Measurements from ENCODE around the gene PYGB. TPM values are rescaled to one million over a fixed set of nuclear protein-coding genes. Genes with fewer than 3 reads are reported as not detected.

Gene PYGB
- polyA plus RNA-seq (ENCODE audit: insufficient read length in 4 of 4): 10 to 100 TPM; 29.9 to 50.3 (median 41.2) TPM

- peak; percentile 45 to 69 (median 62) for DNase-seq (ENCODE audit: low read depth in 4 of 4, low spot score in 3 of 4)
Observed at GRCh38 chr20:25247956-25248785, at the start of gene PYGB. TSS of gene PYGB (plus strand) at chr20:25248085. CDS start at chr20:25248179, 94 bp downstream.

- no peak for DNase-seq (ENCODE audit: low read depth in 4 of 4, low spot score in 3 of 4)
Observed at GRCh38 chr20:25198663-25199383, 49.1 kb upstream of the PYGB start.

GRCh38 chr20:25199473-25200260, 48.2 kb upstream of the PYGB start:
- DNase-seq (ENCODE audit: low read depth in 4 of 4, low spot score in 3 of 4): no peak

- DNase-seq (ENCODE audit: low read depth in 4 of 4, low spot score in 3 of 4): no peak
Observed at GRCh38 chr20:25203089-25203488, 44.8 kb upstream of the PYGB start.

- no peak for DNase-seq (ENCODE audit: low read depth in 4 of 4, low spot score in 3 of 4)
Observed at GRCh38 chr20:25203871-25204320, 44.0 kb upstream of the PYGB start.

DNA sequence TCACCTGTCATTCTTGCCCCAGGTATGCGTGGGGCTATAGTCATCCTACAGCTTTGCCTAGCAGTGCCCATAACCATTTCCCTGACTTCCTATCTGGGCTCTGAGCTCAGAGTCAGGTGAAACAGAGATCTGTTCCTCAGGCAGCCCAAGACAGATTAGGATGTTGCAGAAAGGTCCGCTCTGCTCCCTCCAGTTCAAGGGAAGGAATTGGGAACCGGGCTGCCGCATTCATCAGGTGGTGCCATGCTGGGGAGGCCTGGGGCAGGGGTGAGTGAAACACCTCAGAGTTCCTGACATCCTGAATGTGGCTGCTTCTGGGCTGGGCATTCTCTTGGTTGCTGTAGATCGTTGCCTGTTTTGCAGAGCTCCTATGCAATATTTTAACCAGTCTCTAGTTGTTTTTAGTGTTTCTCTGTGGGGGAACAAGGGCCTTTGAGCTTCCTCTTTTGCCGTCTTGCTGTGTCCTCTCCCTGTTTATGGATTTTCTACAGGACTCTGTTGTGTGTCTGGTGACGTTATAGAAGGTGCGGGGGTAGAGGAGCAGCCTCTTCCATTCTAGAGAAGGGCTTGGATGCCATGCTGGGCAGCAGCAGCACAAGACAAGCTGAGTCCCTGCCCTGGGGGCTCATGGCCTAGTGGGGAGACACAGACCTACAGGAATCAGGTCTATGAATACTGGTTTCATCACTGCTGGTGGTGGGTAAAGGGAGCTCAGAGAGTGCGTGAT, 43.2 kb upstream of the PYGB start:
- no peak for DNase-seq (ENCODE audit: low read depth in 4 of 4, low spot score in 3 of 4)

- no peak for DNase-seq (ENCODE audit: low read depth in 4 of 4, low spot score in 3 of 4)
Observed at GRCh38 chr20:25205277-25206062, 42.4 kb upstream of the PYGB start.

GRCh38 chr20:25206063-25206403, 41.9 kb upstream of the PYGB start:
- no peak for DNase-seq (ENCODE audit: low read depth in 4 of 4, low spot score in 3 of 4)

DNA sequence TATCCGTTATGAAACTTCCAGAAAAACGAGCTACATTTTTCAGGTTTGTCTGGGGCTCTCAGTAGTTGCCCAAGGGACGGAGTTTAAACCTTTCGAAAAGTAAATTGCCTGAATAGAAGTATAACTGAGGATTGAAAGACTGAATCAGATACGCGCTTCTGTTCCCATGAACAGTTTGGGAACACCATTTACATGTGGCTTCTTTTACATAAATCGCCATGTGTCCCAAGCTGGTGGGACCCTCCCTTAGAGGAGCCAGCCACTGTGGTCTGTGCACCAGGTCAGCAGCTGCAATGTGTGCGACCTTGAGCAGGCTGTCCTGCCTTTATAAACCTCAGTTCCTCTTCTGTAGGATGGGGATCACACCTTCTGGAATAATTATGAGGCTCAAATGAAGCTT, 41.3 kb upstream of the PYGB start:
- DNase-seq (ENCODE audit: low read depth in 4 of 4, low spot score in 3 of 4): no peak

GRCh38 chr20:25207149-25207959, 40.5 kb upstream of the PYGB start:
- no peak for DNase-seq (ENCODE audit: low read depth in 4 of 4, low spot score in 3 of 4)

DNA sequence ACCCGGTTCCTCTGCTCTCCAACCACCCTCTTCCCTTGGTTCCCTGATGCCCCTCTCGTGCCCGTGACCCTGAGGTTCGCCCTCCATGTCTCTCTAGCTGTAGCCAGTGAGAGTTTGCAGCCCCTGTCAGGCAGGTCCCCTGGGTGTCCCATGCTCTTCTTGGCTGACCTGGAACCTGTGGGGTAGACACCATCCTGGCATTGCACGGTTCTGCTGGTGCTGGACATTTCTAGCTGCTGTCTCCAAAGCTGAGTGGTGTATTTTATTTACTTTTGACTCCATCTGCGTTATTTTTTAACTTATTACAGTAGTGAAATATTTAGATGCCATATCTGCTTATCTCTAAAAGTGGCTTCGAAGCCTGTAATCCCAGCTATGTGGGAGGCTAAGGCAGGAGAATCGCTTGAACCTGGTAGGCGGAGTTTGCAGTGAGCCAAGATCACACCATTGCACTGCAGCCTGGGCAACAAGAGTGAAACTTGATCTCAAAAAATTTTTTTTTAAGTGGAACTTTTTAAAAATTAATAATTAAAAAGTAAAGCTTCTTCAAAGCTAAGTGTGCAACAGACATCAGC, 39.8 kb upstream of the PYGB start:
- no peak for DNase-seq (ENCODE audit: low read depth in 4 of 4, low spot score in 3 of 4)

GRCh38 chr20:25209400-25209799, 38.5 kb upstream of the PYGB start:
- no peak for DNase-seq (ENCODE audit: low read depth in 4 of 4, low spot score in 3 of 4)

DNA sequence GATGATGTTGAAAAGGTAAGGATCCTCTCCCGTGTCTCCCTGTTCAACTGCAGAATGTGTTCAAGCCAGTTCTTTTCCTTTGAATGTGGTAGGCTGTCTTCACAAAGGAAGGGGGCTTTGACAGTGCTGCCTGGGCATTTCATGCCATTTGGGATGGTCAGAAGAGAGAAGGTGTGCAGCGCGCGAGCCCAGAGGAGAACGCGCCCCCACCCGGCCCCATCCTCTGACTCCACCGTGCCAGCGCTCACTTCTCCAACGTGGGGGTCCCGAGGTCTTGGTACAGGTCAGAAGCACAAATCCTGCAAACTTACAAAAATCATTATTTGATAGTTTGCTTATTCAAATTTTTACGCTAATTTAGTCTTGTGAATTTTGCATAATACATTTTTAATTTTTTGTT, 38.0 kb upstream of the PYGB start:
- DNase-seq (ENCODE audit: low read depth in 4 of 4, low spot score in 3 of 4): no peak

DNA sequence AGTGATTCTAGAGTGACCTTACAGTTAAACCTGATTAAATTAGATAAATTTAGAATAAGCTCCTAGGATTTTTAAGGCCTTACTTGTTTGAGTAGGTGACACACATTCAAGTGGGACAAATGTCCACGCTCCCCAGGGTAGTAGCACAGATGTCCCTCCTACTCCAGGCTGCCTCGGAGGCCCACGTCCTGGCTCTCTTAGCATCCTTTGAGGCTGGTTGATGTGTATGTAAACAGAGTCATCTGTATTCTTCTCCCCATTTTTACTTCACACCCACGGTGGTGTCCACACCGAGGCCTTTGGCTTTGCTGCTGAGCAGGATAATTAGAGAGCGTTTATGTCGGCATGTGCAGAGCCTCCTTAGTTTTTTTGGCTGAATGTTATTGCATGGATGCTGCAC, 36.6 kb upstream of the PYGB start:
- no peak for DNase-seq (ENCODE audit: low read depth in 4 of 4, low spot score in 3 of 4)

GRCh38 chr20:25212242-25212641, 35.6 kb upstream of the PYGB start:
- no peak for DNase-seq (ENCODE audit: low read depth in 4 of 4, low spot score in 3 of 4)

- DNase-seq (ENCODE audit: low read depth in 4 of 4, low spot score in 3 of 4): no peak
Observed at GRCh38 chr20:25213566-25214425, 34.1 kb upstream of the PYGB start.

GRCh38 chr20:25214426-25214790, 33.5 kb upstream of the PYGB start:
- no peak for DNase-seq (ENCODE audit: low read depth in 4 of 4, low spot score in 3 of 4)

DNA sequence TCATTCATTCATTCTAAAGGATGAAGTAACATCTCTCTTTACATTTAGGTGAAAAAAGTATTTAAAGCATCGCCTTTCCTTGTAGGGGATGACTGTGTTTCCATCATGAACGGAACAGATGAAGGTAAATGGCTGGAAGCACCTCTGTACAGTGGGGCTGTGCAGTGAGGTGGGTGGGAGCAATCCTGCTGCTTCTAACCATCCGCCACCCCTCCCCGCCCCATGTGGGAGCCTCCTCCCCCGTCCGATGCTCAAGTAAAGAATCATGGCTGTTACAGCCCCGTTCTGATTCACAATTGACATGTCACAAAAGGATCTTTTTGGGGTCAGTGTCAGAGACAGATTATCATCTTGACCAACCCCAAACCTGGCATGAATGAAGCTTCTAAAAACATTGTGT, 33.1 kb upstream of the PYGB start:
- no peak for DNase-seq (ENCODE audit: low read depth in 4 of 4, low spot score in 3 of 4)
